NCI-H69 (cell line): Measurements from ENCODE around the gene ZFYVE28.

Experiments
- DNase-seq: peaks from one replicate; lab custom pipeline; 2025; lab: John Stamatoyannopoulos, UW

Gene ZFYVE28

DNA sequence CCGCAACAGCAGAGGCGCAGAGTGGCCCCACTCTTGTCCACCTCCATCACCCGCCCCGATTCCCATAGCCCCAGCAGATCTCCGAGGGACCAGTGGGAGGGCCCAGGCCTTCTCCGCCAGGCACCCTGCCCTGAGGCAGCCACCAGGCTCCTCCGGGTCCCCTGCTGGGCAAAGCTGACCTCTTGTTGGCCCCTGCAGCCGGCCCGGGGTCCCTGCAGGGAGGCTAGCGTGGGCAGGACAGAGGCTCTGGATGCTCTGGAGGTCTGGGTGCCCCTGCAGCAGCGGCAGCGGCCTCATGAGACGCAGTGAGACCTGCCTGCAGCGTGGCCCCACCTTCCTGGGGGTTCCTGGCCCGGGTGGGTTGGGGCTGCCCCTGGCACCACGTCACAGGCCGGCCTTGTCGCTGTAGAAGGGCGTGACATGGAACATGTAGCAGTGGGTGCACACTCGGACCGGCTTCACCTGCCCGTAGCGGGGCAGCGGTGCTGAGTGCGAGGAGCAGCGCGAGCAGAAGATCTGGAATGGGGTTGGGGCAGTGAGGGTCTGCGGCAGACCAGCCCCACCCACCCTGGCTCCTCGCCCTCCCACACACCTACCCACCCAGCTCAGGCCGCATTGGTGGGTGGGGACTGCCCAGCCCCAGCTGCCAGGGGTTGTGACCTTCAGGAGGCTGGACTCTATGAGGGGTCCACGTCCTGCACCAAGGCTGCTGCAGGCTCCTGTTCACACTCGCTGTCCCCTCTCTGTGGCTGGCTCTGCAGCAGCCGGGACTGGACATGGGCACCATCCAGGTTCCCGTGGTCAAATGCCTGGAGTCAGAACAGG lies 147.9 kb downstream of the ZFYVE28 start:
- no peak for DNase-seq

- DNase-seq, result no peak
Observed at GRCh38 chr4:2269618-2270163, 148.8 kb downstream of the ZFYVE28 start.

DNA sequence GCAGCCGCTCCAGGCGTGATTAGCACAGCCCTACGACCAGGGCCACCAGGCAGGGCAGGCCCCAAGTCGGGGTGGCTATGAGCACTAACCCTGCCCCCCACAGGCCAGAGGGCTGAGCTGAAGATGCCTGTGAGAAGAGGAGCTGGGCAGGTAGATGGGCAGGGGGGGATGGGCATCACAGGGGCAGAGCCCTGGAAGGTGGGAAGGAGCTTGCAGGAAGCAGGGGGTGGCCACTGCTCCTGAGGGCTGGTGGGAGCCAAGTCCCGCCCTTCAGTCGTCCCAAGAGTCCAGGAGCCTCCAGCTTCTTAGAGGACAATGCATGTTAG lies 149.3 kb downstream of the ZFYVE28 start:
- DNase-seq, result peak; percentile 4

- DNase-seq, result no peak
Observed at GRCh38 chr4:2268357-2269205, 149.9 kb downstream of the ZFYVE28 start.

DNA sequence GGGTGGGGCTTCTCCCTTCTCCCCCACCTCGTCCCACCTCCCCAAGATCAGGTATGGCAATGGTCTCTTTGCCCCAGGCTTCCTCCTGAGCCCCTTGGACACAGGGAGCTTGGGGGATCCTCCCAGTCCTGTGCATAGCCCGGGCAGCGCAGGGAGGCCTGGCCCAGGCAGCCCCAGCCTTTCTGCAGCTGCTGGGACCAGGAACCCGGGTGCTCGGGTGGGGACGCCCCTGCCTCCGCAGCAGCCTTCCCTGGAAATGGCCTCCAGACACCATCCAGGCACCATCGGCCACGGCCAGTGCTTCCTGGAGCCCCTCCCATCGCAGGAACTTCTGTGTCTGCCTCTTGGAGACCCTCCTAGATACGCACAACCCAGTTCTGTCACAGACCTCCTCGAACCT lies 150.6 kb downstream of the ZFYVE28 start:
- DNase-seq, result no peak

GRCh38 chr4:2267320-2267811 lies 151.1 kb downstream of the ZFYVE28 start:
- no peak for DNase-seq

DNA sequence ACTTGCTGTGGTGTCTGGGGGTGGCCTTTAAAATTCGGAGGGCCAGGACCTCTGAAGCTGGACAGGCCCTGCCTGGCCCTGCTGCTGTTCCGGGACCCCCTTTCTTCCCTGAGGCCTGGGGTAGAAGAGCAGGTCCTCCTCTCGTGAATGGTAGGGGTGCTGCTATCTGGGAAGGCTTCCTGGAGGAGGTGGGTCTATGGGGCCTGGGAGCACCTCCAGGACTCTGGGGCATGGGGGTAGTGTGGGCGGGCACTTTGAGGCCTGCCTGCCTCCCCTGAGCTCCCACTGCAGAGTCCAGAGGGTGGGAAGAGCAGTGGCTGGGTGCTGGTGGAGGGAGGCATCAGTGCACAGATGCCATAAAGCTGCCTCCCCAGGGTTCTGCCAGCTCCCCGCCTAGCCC lies 151.6 kb downstream of the ZFYVE28 start:
- DNase-seq, result no peak

GRCh38 chr4:2266181-2266580 lies 152.3 kb downstream of the ZFYVE28 start:
- no peak for DNase-seq

DNA sequence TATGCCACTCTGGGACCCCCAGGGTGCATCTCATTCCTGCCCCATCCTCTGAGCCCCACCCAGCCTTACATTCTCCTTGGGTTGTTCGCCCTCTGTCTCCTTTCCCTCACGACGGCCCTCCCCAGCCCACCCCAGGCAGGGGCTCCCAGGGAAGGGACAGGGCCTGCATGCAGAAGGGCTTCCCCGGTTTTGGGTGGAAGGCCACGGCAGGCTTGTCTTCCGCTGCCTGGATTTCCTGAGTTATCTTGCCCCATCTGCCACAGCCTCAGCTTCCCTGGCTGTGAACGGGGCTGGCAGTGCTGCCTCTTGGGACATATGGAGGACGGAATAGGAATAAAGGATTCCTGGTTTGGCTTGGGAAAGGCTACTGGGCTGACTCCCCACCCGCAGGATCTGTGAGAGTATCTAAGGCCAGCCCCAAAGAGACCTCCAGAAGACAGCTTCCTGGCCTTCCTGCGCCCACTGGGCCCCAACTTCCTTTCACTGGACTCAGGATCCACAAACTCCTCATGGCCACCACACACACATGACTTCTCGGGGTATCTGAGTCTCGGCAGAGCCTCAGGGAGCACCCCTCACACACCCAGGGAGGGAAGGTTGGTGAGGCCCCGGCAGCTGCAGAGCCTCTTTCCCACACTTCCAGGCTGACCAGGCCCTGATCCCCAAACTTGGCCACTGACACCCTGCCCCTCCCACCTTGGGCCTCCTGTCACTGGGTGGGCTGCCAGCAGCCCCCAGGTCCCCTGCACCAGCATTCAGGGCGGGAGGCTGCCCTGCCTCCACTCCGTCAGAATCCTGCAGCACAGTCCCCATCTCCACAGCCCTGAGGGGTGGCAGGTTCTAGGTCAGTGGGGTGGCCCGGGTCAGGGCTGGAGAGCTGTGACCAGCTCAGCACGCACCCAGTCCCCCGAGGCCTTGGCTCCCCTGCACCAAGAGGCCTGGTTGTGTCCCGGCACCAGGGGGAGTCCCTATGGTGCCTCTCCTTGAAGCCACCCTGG lies 153.0 kb downstream of the ZFYVE28 start:
- no peak for DNase-seq

- DNase-seq, result peak; percentile 60
Observed at GRCh38 chr4:2264481-2265041, 153.9 kb downstream of the ZFYVE28 start.

DNA sequence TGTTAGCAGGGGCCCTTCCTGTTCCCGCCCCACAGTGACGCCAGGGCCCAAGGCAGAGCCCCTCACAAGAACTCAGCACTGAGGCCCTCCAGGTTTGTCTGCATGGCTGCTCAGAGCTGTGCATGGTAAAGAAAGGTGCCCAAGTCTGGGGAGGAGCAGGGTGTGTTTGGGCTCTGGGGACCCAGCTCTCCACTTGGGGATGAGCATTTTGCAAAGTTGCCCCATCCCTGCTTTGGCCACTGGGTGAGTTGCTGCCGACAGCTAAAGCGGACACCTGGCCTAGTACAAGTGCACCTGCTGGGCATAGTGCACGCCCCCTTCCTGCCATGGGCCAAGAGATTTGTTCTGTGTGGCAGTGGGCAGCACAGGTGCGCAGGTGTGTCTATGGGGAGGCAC lies 154.5 kb downstream of the ZFYVE28 start:
- DNase-seq, result peak; percentile 78

DNA sequence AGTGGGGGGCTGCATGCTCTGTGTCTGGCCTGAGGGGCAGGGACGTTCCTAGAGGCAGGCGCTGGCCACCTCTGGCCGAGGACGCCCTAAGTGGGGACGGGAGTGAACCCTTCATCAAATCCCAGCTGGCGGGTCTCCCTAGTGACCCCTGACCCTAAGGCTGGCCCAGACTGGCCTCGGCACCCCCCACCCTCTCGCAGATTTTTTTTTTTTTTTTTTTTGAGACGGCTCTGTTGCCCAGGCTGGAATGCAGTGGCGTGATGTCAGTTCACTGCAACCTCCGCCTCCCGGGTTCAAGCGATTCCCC lies 155.5 kb downstream of the ZFYVE28 start:
- DNase-seq, result no peak

DNA sequence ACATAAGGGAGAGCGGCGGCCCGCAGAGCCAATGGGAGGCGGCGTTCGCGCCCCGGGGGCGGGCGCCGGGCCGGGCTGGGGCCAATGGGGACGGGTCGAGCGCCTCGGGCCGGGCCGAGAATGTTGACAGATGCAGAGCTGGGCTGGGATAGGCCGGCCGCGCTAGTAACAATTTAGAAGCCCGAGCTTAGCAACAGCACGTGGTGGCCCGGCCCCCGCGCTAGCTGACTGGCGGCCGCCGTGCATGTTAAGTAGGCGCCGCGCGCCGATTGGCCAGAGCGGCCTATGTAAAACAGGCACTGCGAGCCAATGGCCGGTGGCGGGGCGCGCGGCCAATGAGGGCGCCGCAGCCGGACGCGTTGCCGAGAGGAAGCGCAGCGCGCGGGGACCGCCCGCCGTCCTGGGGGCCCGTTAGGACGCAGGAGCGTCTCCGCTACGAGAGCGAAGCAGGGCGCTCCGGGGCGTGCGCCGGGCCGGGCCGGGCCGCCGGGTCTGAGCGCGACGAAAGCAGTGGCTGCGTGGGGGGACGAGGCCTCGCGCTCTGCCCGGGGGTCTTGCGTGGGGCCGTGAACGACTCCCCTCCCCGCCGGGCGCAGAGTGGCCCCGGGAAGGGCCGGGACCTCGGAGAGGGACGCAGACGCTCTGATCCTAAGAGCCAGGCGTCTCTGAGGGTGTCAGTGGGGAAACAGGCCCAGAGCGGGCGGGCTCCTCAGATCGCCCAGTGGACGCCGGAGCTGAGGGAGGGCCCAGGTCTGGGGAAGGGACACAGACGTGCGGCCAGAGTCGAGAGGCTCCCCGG lies 156.1 kb downstream of the ZFYVE28 start:
- DNase-seq, result peak; percentile 99

DNA sequence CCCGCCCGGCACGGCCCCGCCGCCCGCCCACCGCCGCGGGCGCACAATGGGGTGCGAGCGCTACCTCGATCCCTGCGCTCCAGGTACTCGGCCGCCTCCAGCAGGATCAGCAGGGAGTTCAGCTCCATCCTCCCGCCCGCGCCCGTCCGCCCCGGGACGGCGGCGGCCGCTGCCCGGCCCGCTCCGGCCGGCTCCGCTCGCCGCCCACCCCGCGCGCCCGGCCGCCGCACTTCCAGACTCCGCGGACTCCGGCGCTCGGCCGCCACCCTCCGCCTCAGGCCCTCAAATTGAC lies 156.6 kb downstream of the ZFYVE28 start, which contains the start of gene MXD4:
Gene MXD4, minus strand, starts transcription at position 257 of the 292 bp plus-strand sequence. Its CDS starts 129 bp downstream, at position 128.
- DNase-seq, result no peak

- peak; percentile 65 for DNase-seq
Observed at GRCh38 chr4:2261110-2261852, 157.2 kb downstream of the ZFYVE28 start.

DNA sequence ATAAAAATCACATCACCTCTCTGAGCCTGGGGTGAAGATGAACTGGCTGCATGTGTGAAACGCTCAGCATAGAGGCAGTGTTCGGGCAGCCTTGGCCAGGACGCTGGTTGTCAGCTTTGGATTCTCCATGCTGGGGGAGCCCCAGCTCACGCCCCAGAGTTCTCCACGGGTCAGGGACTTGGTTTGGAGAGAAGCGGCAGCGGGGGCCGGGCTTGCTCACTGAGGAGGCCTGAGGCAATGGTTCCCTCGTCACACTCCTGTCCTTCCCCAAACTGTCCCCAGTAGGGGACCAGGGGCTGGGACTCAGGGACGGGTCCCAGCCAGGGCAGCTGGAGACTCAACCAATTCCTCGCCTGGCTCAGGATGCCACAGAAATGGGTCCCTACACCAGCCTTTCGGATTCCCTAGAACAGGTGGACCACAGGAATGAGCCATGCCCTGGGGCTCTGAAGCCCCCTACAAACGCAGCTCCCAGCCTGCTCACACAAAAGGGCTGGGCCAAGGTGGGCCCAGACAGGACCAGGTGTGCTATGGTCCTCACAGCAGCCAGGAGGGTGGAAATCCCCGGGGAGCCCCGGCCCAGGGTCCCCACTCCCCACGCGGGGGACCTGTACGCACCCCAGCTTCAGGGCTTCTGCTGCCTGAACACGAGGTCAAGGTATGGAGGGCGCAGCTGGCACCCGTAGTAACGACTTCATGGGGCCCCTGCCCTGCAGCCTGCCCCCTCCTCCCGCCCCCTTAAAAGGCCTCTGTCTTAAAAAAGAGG lies 157.9 kb downstream of the ZFYVE28 start:
- DNase-seq, result no peak

DNA sequence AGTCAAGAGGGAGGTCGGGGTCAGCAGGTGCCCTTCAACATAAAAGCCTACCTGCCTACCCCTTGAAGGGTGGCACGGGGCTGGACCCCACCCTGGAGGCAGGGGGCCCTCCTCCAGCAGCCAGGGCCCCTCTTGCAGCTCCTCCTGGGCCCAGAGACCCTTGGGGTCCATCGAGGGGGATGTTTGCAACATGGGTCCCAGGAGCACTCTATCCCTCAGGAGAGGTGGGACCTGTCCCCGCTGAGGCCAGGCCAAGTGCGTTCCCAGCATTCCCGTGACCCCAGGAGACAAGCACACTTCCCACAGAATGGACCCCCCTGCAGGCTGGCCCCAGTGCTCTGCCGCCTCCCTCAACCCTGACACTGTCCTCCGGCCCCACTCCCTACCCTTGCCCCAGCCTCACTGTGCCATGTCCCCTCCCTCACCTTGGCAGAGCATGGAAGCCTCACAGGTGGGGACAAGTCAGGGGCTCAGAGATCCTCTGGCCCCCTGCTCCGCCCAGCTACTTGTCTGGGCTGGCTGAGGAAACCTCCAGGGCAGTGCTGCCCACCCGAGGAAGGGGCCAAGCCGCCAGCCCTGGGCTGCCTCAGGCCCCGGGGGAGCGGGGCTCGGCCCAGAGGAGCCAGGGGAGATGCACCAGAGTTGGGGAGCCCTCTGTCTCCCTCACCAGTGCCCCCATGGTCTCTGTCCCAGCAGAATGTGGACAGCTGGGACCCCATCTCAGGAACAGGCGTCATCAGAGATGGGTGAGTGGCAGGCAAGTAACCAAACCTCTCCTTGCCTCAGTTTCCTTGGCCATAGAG lies 158.7 kb downstream of the ZFYVE28 start:
- no peak for DNase-seq

GRCh38 chr4:2259036-2259540 lies 159.4 kb downstream of the ZFYVE28 start:
- no peak for DNase-seq
